Umbilical cord (tissue), 1 donor: Measurements from ENCODE around the gene PRDM10. TPM values are rescaled to one million over a fixed set of nuclear protein-coding genes. Genes with fewer than 3 reads are reported as not detected.

Experiments used
- total RNA-seq: library from RNA; depleted of rRNA; stranded (reverse); fragments of >200 nt; gene quantifications from one replicate; pipeline ENCODE4 v1.2.3, GENCODE V29; 2014; ENCODE audit warnings: low replicate concordance; ENCODE audit not compliant: insufficient read depth

Gene PRDM10
- total RNA-seq, 1 donor from 2014 or later = 1.9 TPM

Other genes with a start within 250 kb of the PRDM10 start
- 2.9 TPM for gene TMEM45B, start 187.0 kb downstream of the PRDM10 start, total RNA-seq
- 54.2 TPM for gene NFRKB, start 107.3 kb downstream of the PRDM10 start, total RNA-seq
- gene APLP2, start 67.1 kb upstream of the PRDM10 start, total RNA-seq = 374 TPM
- 5.3 TPM for gene ST14, start 156.9 kb upstream of the PRDM10 start, total RNA-seq